NOMO-1 treated with dmso at 0.1 percent for 144 hours (cell line): ENCODE measurements around the gene PRDM16.

Source experiments
- DNase-seq: peaks from one replicate; lab custom pipeline; 2025; ENCODE audit not compliant: unreplicated experiment; lab: John Stamatoyannopoulos, UW

PRDM16 gene

GRCh38 chr1:3347257-3348020 is 278.4 kb downstream of the PRDM16 start:
- no peak for DNase-seq

- no peak for DNase-seq
Observed at GRCh38 chr1:3348196-3348865, 279.3 kb downstream of the PRDM16 start.

GRCh38 chr1:3349161-3349967 is 280.4 kb downstream of the PRDM16 start:
- no peak for DNase-seq

- DNase-seq, result no peak
Observed at GRCh38 chr1:3349968-3350299, 280.9 kb downstream of the PRDM16 start.

- no peak for DNase-seq
Observed at GRCh38 chr1:3350506-3351261, 281.7 kb downstream of the PRDM16 start.

- DNase-seq, result no peak
Observed at GRCh38 chr1:3351449-3352298, 282.7 kb downstream of the PRDM16 start.

- DNase-seq, result no peak
Observed at GRCh38 chr1:3352299-3352951, 283.4 kb downstream of the PRDM16 start.

- DNase-seq, result no peak
Observed at GRCh38 chr1:3352952-3353331, 283.9 kb downstream of the PRDM16 start.

GRCh38 chr1:3353876-3354275 is 284.9 kb downstream of the PRDM16 start:
- DNase-seq, result no peak

- DNase-seq, result no peak
Observed at GRCh38 chr1:3355089-3355488, 286.1 kb downstream of the PRDM16 start.

- DNase-seq, result no peak
Observed at GRCh38 chr1:3355894-3356826, 287.2 kb downstream of the PRDM16 start.

- DNase-seq, result no peak
Observed at GRCh38 chr1:3356827-3357460, 287.9 kb downstream of the PRDM16 start.

- no peak for DNase-seq
Observed at GRCh38 chr1:3357526-3358297, 288.7 kb downstream of the PRDM16 start.

GRCh38 chr1:3359351-3359750 is 290.3 kb downstream of the PRDM16 start:
- no peak for DNase-seq

GRCh38 chr1:3359756-3360440 is 290.9 kb downstream of the PRDM16 start:
- no peak for DNase-seq

GRCh38 chr1:3360646-3361257 is 291.7 kb downstream of the PRDM16 start:
- no peak for DNase-seq

- no peak for DNase-seq
Observed at GRCh38 chr1:3363023-3363422, 294.0 kb downstream of the PRDM16 start.
